GM12878 (cell line): ENCODE measurements around the gene MEIS2. TPM values are rescaled to one million over a fixed set of nuclear protein-coding genes. Genes with fewer than 3 reads are reported as not detected.
A peak's percentile ranks its signal among the peaks of the same experiment; 100 is the strongest.

Source experiments
- ATAC-seq: fragments of 200-7000 bp; cut with Tn5 transposase; 3 replicates; pipeline ENCODE4 v1.9.1; 2020; ENCODE audit warnings: mild to moderate bottlenecking, moderate library complexity
- BruUV-seq: library from RNA; stranded (reverse); fragments of 400-500 nt; replicated peaks from 2 replicates; lab custom pipeline; 2021; lab: Mats Ljungman, UMichigan
- CTCF ChIA-PET: fragments of 300-600 bp; sonication (Branson Sonifier 250); formaldehyde crosslinking; extraction: SDS; loops from one replicate; lab custom pipeline; 2021; ENCODE audit warnings: inconsistent platforms; lab: Yijun Ruan, JAX
- POLR2A ChIA-PET: fragments of 350-600 bp; formaldehyde crosslinking; extraction: SDS; loops from one replicate; lab custom pipeline; 2021; ENCODE audit warnings: inconsistent platforms; lab: Charles Lee
- RAD21 ChIA-PET: fragments of 300-600 bp; sonication (Branson Sonifier 250); formaldehyde crosslinking; loops from one replicate; lab custom pipeline; 2023; ENCODE audit warnings: antibody characterized with exemption; ENCODE audit not compliant: unreplicated experiment; lab: Charles Lee
- SMC1A ChIA-PET: fragments of 300-600 bp; sonication (Branson Sonifier 250); formaldehyde crosslinking; loops from one replicate; lab custom pipeline; 2023; ENCODE audit not compliant: unreplicated experiment, uncharacterized antibody; lab: Charles Lee
- DNase-seq: peaks from one replicate; pipeline ENCODE4 v3.0.0-alpha.2; 2011; ENCODE audit warnings: low read depth, low spot score
- FAIRE-seq: peaks from 3 replicates; lab custom pipeline; 2011; peaks lifted over from hg19 to GRCh38; lab: Jason Lieb, UNC
- H2AFZ ChIP-seq: 2 replicates; pipeline ENCODE4 v1.6.0; 2011; ENCODE audit warnings: low read depth, low read length, control low read depth; ENCODE audit not compliant: control insufficient read depth
- H3K27ac ChIP-seq: 2 replicates; pipeline ENCODE4 v1.5.1; 2011; ENCODE audit warnings: control low read depth; ENCODE audit not compliant: control insufficient read depth, insufficient read depth
- H3K27me3 ChIP-seq, 2 experiments: replicated peaks in 1 of 2; 2 replicates each; pipeline versions ENCODE4 v1.6.0 to v1.6.1; 2011; ENCODE audit warnings: low read length in 1 of 2; ENCODE audit not compliant: control insufficient read depth in 2 of 2, insufficient read depth in 2 of 2
- H3K36me3 ChIP-seq, 2 experiments: 2 replicates each; pipeline ENCODE4 v1.5.1; 2011; ENCODE audit warnings: low read length in 1 of 2; ENCODE audit not compliant: control insufficient read depth in 2 of 2, insufficient read depth in 2 of 2
- H3K4me1 ChIP-seq: 2 replicates; pipeline ENCODE4 v1.6.1; 2011; ENCODE audit warnings: mild to moderate bottlenecking, low read length, moderate library complexity, mixed read lengths; ENCODE audit not compliant: control insufficient read depth, insufficient read depth
- H3K4me2 ChIP-seq: 2 replicates; pipeline ENCODE4 v1.6.0; 2011; ENCODE audit warnings: control low read depth; ENCODE audit not compliant: control insufficient read depth, insufficient read depth
- H3K4me3 ChIP-seq: fragments of 200-600 bp; sonication (generic); 2 replicates; pipeline ENCODE4 v1.5.1; 2016
- H3K79me2 ChIP-seq: 2 replicates; pipeline ENCODE4 v1.6.0; 2011; ENCODE audit warnings: low read length; ENCODE audit not compliant: control insufficient read depth, insufficient read depth
- H3K9ac ChIP-seq: 2 replicates; pipeline ENCODE4 v1.8.0; 2011; ENCODE audit warnings: low read length, control low read depth, mixed read lengths; ENCODE audit not compliant: control insufficient read depth, insufficient read depth
- H3K9me3 ChIP-seq: replicated peaks from 3 replicates; pipeline ENCODE4 v1.5.1; 2011; ENCODE audit warnings: mild to moderate bottlenecking, low read length; ENCODE audit not compliant: control insufficient read depth, insufficient read depth
- H4K20me1 ChIP-seq: 2 replicates; pipeline ENCODE4 v1.6.0; 2011; ENCODE audit not compliant: control insufficient read depth, insufficient read depth
- TARDBP ChIP-seq: IDR thresholded peaks from 2 replicates; pipeline ENCODE4 v1.6.1; 2016; ENCODE audit warnings: borderline replicate concordance
- ZBTB4 ChIP-seq: fragments of 450-650 bp; formaldehyde crosslinking; IDR thresholded peaks from 2 replicates; pipeline ENCODE4 v1.4.0; 2022; ENCODE audit warnings: mild to moderate bottlenecking, moderate library complexity
- ZBTB40 ChIP-seq: fragments of 450-650 bp; IDR thresholded peaks from 2 replicates; pipeline ENCODE4 v1.6.1; 2016; ENCODE audit warnings: mild to moderate bottlenecking, moderate library complexity, borderline replicate concordance
- ZNF274 ChIP-seq: IDR thresholded peaks from one replicate; pipeline ENCODE4 v1.8.0; 2011; ENCODE audit not compliant: insufficient read length, insufficient read depth
- WGBS: methylation state at CpG from one replicate; pipeline ENCODE4 v1.1.6; 2016; ENCODE audit warnings: low lambda C conversion rate; ENCODE audit not compliant: insufficient replicate concordance, insufficient coverage; ENCODE audit errors: missing lambda C conversion rate; 5-methylcytosine and 5-hydroxymethylcytosine counted together
- in situ Hi-C: fragments of 300-500 bp; cut with MboI; formaldehyde crosslinking; loops from 9 replicates; pipeline ENCODE4 v1.14.3; 2018; ENCODE audit warnings: mixed read lengths
- intact Hi-C: fragments of 100-400 bp; cut with micrococcal nuclease; formaldehyde crosslinking; loops from one replicate; pipeline ENCODE4 v1.14.2; 2022; ENCODE audit not compliant: unreplicated experiment
- polyA plus RNA-seq, 11 experiments: library from polyadenylated mRNA; depleted of rRNA in 4 of 11; unstranded in 6 of 11; stranded (reverse) in 5 of 11; fragments of >200 nt; fragmentation: Nextera tagmentation in 4 of 11; fragmentation: Illumina TruSeq in 1 of 11; extraction: Ambion mirVana in 4 of 11; extraction: Trizol in 1 of 11; gene quantifications; 1 replicate in 1 of 11; 2 replicates in 10 of 11; pipeline versions ENCODE4 v1.2.1 to v1.2.3, GENCODE V29; 2011 to 2016; ENCODE audit warnings: inconsistent platforms in 2 of 11, missing spikeins in 2 of 11, low read depth in 1 of 11
- total RNA-seq, 4 experiments: library from RNA; depleted of rRNA in 3 of 4; stranded (reverse); fragments of >200 nt in 3 of 4; fragmentation: Illumina TruSeq in 1 of 4; extraction: Trizol in 1 of 4; gene quantifications; 2 replicates each; pipeline versions ENCODE4 v1.2.1 to v1.2.3, GENCODE V29; 2013 to 2021

Gene MEIS2
- total and polyA plus RNA-seq, 10 of the 15 experiments (the other 5 are each of a cell fraction or from before 2014, with no cell fraction given) = 9.2 to 54.0 (median 20.4) TPM

- ChIA-PET SMC1A (interaction anchor here (1.4 to 1.6 kb wide), 2 partner anchors 247 to 631 kb away, joined by 4 to 5 read pairs; no protein-coding TSS in a partner anchor), CTCF (interaction anchor here (0.6 to 5.4 kb wide), 3 partner anchors 248 to 630 kb away, joined by 3 to 50 read pairs (median 3); no protein-coding TSS in a partner anchor)
Measured at GRCh38 chr15:37131621-37132020, 31.3 kb upstream of the MEIS2 start.

More at GRCh38 chr15:37131621-37132020, 31.3 kb upstream of the MEIS2 start:
- Histone ChIP-seq H3K27me3 (peaks cover 0 to 2% of the 10 kb centered on the region in 2 experiments; a peak in 2 of 4 replicates), H3K9me3 (no peaks in the 10 kb centered on the region), H2AFZ (no peak overlapping the region), H3K36me3 (no peaks in the 10 kb centered on the region), H3K27ac (no peak overlapping the region), H3K79me2 (no peaks in the 10 kb centered on the region), H3K4me3 (no peak overlapping the region), H3K4me1 (peaks cover 4% of the 10 kb centered on the region; the same call in 1 of the 2 replicates), H4K20me1 (no peaks in the 10 kb centered on the region), H3K9ac (no peak overlapping the region), H3K4me2 (no peak overlapping the region)
- WGBS = 2% methylated on average over 2 of the region's 2 CpGs
- TF ChIP-seq ZBTB40 (no peak), TARDBP (no peak), ZBTB4 (CRISPR knock-in tag) (no peak), ZNF274 (no peak)
- peak; percentile 35 for FAIRE-seq
- no peak for DNase-seq
- RAD21 ChIA-PET = interaction anchor here (1.2 kb wide), 1 partner anchor 248 kb away, joined by 4 read pairs; no protein-coding TSS in a partner anchor
- BruUV-seq = no TSS peak
- in situ Hi-C loops (no loop called here), intact Hi-C loops (loop anchor here (10.0 kb wide), 2 partner anchors 753 to 1377 kb away; no protein-coding TSS in a partner anchor)
- no peak for ATAC-seq
- POLR2A ChIA-PET = no interaction called here
